Measurements from ENCODE around the gene RELT. TPM values are rescaled to one million over a fixed set of nuclear protein-coding genes. Genes with fewer than 3 reads are reported as not detected.
A peak's percentile ranks its signal among the peaks of the same experiment; 100 is the strongest.

The RELT gene
- polyA plus RNA-seq, 4 donors: 0.67 to 3.3 (median 2.1) TPM

GRCh38 chr11:73361953-73362776, 14.0 kb upstream of the RELT start:
- H3K4me3 ChIP-seq (ENCODE audit: low read depth in 1 of 3, low read length in 3 of 3): no peak overlapping the region
- WGBS, 3 donors: 80 to 90% (median 88%) methylated on average over 53 to 70 of the region's 70 CpGs
- FAIRE-seq (no peak), DNase-seq (no peak)
- H3K9me3 ChIP-seq (ENCODE audit: control insufficient read depth in 2 of 2, insufficient read depth in 1 of 2, low read depth in 1 of 2, low read length in 1 of 2): no peaks in the 10 kb centered on the region
- no peak overlapping the region for H3K27ac ChIP-seq (ENCODE audit: low read depth in 1 of 3, low read length in 2 of 3)
- H3K27me3 ChIP-seq (ENCODE audit: control insufficient read depth in 3 of 3, insufficient read depth in 3 of 3, low read length in 3 of 3): no peaks in the 10 kb centered on the region
- H3K4me1 ChIP-seq (ENCODE audit: control insufficient read depth in 3 of 3, insufficient read depth in 2 of 3, low read depth in 1 of 3, low read length in 2 of 3): no peaks in the 10 kb centered on the region
- H3K36me3 ChIP-seq (ENCODE audit: control insufficient read depth in 3 of 3, insufficient read depth in 2 of 3, low read depth in 1 of 3, low read length in 3 of 3): peaks cover 0 to 86% (median 0%) of the 10 kb centered on the region in 3 donors

GRCh38 chr11:73363147-73363546, 13.1 kb upstream of the RELT start:
- WGBS, 3 donors: 91 to 93% (median 92%) methylated on average over 9 of the region's 9 CpGs
- no peak for FAIRE-seq
- Histone ChIP-seq H3K36me3 (ENCODE audit: control insufficient read depth in 3 of 3, insufficient read depth in 2 of 3, low read depth in 1 of 3, low read length in 3 of 3) (peaks cover 0 to 85% (median 0%) of the 10 kb centered on the region in 3 donors), H3K4me1 (ENCODE audit: control insufficient read depth in 3 of 3, insufficient read depth in 2 of 3, low read depth in 1 of 3, low read length in 2 of 3) (no peaks in the 10 kb centered on the region), H3K9me3 (ENCODE audit: control insufficient read depth in 2 of 2, insufficient read depth in 1 of 2, low read depth in 1 of 2, low read length in 1 of 2) (no peaks in the 10 kb centered on the region), H3K27ac (ENCODE audit: low read depth in 1 of 3, low read length in 2 of 3) (no peak overlapping the region), H3K4me3 (ENCODE audit: low read depth in 1 of 3, low read length in 3 of 3) (no peak overlapping the region), H3K27me3 (ENCODE audit: control insufficient read depth in 3 of 3, insufficient read depth in 3 of 3, low read length in 3 of 3) (no peaks in the 10 kb centered on the region)
- no peak for DNase-seq

DNA sequence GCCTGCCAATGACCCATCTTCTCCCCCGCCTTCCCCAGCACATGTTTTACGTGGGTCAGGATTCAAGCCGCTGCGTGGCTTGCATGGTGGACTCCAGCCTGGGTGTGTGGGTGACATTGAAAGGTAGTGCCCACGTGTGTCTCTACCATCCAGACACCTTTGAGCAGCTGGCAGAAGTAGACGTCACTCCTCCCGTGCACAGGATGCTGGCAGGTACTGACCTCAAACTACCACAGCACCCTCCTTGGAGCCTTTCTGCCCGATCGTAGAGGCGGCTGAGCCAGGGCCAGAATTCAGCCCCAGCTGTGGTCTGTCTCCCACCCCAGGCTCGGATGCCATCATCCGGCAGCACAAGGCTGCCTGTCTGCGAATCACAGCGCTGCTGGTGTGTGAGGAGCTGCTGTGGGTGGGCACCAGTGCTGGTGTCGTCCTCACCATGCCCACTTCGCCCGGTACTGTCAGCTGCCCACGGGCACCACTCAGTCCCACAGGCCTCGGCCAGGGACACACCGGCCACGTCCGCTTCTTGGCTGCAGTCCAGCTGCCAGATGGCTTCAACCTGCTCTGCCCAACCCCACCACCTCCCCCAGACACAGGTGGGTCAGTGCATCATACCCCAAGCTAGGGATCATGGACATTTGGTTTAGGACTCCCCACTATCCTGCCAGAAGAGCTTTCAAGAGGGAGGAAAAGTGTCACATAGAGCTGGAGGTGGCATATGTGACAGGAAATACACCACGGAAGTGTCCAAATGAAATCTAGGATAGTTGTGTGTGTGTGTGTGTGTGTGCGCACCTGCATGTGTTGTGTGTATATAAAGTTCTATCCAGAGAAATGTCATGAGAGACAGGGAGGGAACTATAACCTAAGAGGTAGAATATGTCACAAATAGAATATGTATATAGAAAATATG, 10.6 kb upstream of the RELT start:
- FAIRE-seq (no peak), DNase-seq (no peak)
- no peaks in the 10 kb centered on the region for H3K9me3 ChIP-seq (ENCODE audit: control insufficient read depth in 2 of 2, insufficient read depth in 1 of 2, low read depth in 1 of 2, low read length in 1 of 2)
- H3K4me1 ChIP-seq (ENCODE audit: control insufficient read depth in 3 of 3, insufficient read depth in 2 of 3, low read depth in 1 of 3, low read length in 2 of 3): no peaks in the 10 kb centered on the region
- WGBS, 3 donors: 84 to 87% (median 86%) methylated on average over 24 of the region's 24 CpGs
- H3K27ac ChIP-seq (ENCODE audit: low read depth in 1 of 3, low read length in 2 of 3): peak overlapping the region in 1 of 3 donors; percentile 61
- H3K36me3 ChIP-seq (ENCODE audit: control insufficient read depth in 3 of 3, insufficient read depth in 2 of 3, low read depth in 1 of 3, low read length in 3 of 3): peaks cover 0 to 77% (median 0%) of the 10 kb centered on the region in 3 donors
- no peak overlapping the region for H3K4me3 ChIP-seq (ENCODE audit: low read depth in 1 of 3, low read length in 3 of 3)
- no peaks in the 10 kb centered on the region for H3K27me3 ChIP-seq (ENCODE audit: control insufficient read depth in 3 of 3, insufficient read depth in 3 of 3, low read length in 3 of 3)

- FAIRE-seq (no peak), DNase-seq (peak in 1 of 2 donors; percentile 16)
- Histone ChIP-seq H3K27me3 (ENCODE audit: control insufficient read depth in 3 of 3, insufficient read depth in 3 of 3, low read length in 3 of 3) (no peaks in the 10 kb centered on the region), H3K4me3 (ENCODE audit: low read depth in 1 of 3, low read length in 3 of 3) (no peak overlapping the region), H3K4me1 (ENCODE audit: control insufficient read depth in 3 of 3, insufficient read depth in 2 of 3, low read depth in 1 of 3, low read length in 2 of 3) (no peaks in the 10 kb centered on the region), H3K9me3 (ENCODE audit: control insufficient read depth in 2 of 2, insufficient read depth in 1 of 2, low read depth in 1 of 2, low read length in 1 of 2) (no peaks in the 10 kb centered on the region), H3K27ac (ENCODE audit: low read depth in 1 of 3, low read length in 2 of 3) (peak overlapping the region in 1 of 3 donors; percentile 71), H3K36me3 (ENCODE audit: control insufficient read depth in 3 of 3, insufficient read depth in 2 of 3, low read depth in 1 of 3, low read length in 3 of 3) (peaks cover 0 to 73% (median 0%) of the 10 kb centered on the region in 3 donors)
- 60 to 86% (median 68%) methylated on average over 4 of the region's 4 CpGs for WGBS, 3 donors
Observed at GRCh38 chr11:73366265-73366610, 10.0 kb upstream of the RELT start.

DNA sequence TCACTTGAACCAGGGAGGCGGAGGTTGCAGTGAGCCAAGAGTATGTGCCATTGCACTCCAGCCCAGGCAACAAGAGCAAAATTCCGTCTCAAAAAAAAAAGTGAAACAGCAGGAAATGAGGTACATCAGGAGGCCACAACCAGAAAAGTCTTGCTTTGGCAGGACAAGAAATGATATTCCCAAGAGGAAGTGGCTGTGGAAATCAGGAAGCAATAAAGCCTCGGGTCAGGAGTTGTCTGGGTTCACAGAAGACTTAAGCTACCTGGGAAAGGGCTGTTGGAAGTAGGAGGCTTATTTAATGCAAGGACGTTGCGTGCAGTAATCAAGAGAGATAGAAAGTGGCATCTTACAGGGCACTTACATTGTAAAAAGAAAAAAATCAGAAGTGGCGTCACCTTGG, 9.2 kb upstream of the RELT start:
- H3K27ac ChIP-seq (ENCODE audit: low read depth in 1 of 3, low read length in 2 of 3): no peak overlapping the region
- WGBS, 3 donors: 53 to 69% (median 69%) methylated on average over 6 of the region's 6 CpGs

DNA sequence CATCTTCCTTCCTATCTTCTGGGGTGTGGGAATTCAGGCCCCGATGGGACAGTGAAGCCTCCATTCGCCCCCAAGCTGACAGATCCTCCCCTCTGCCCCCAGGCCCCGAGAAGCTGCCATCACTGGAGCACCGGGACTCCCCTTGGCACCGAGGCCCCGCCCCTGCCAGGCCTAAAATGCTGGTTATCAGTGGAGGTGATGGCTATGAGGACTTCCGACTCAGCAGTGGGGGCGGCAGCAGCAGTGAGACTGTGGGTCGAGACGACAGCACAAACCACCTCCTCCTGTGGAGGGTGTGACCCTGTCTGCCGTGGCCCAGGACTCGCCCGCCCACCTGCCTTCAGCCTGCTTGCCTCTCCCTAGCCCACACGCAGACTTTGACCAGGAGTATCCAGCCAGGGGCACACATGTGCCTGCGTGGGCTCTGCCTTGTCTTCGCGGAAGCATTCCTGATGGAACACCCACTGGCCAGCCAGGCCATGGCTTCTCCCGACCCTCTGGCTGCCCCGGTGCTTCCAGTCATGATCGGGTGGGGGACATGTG, 8.6 kb upstream of the RELT start:
- H3K4me3 ChIP-seq (ENCODE audit: low read depth in 1 of 3, low read length in 3 of 3): no peak overlapping the region
- 65 to 70% (median 69%) methylated on average over 17 to 20 of the region's 20 CpGs for WGBS, 3 donors
- H3K27me3 ChIP-seq (ENCODE audit: control insufficient read depth in 3 of 3, insufficient read depth in 3 of 3, low read length in 3 of 3): no peaks in the 10 kb centered on the region
- peaks cover 0 to 63% (median 0%) of the 10 kb centered on the region in 3 donors for H3K36me3 ChIP-seq (ENCODE audit: control insufficient read depth in 3 of 3, insufficient read depth in 2 of 3, low read depth in 1 of 3, low read length in 3 of 3)
- no peak for FAIRE-seq
- DNase-seq: no peak
- no peak overlapping the region for H3K27ac ChIP-seq (ENCODE audit: low read depth in 1 of 3, low read length in 2 of 3)
- no peaks in the 10 kb centered on the region for H3K4me1 ChIP-seq (ENCODE audit: control insufficient read depth in 3 of 3, insufficient read depth in 2 of 3, low read depth in 1 of 3, low read length in 2 of 3)
- no peaks in the 10 kb centered on the region for H3K9me3 ChIP-seq (ENCODE audit: control insufficient read depth in 2 of 2, insufficient read depth in 1 of 2, low read depth in 1 of 2, low read length in 1 of 2)

More for the DNA sequence above, 9.2 kb upstream of the RELT start:
- H3K4me1 ChIP-seq (ENCODE audit: control insufficient read depth in 3 of 3, insufficient read depth in 2 of 3, low read depth in 1 of 3, low read length in 2 of 3): no peaks in the 10 kb centered on the region
- FAIRE-seq (no peak), DNase-seq (peak in 1 of 2 donors; percentile 13)
- no peak overlapping the region for H3K4me3 ChIP-seq (ENCODE audit: low read depth in 1 of 3, low read length in 3 of 3)
- H3K9me3 ChIP-seq (ENCODE audit: control insufficient read depth in 2 of 2, insufficient read depth in 1 of 2, low read depth in 1 of 2, low read length in 1 of 2): no peaks in the 10 kb centered on the region
- no peaks in the 10 kb centered on the region for H3K27me3 ChIP-seq (ENCODE audit: control insufficient read depth in 3 of 3, insufficient read depth in 3 of 3, low read length in 3 of 3)
- H3K36me3 ChIP-seq (ENCODE audit: control insufficient read depth in 3 of 3, insufficient read depth in 2 of 3, low read depth in 1 of 3, low read length in 3 of 3): peaks cover 0 to 68% (median 0%) of the 10 kb centered on the region in 3 donors

- no peak for DNase-seq
- Histone ChIP-seq H3K27ac (ENCODE audit: low read depth in 1 of 3, low read length in 2 of 3) (no peak overlapping the region), H3K4me3 (ENCODE audit: low read depth in 1 of 3, low read length in 3 of 3) (no peak overlapping the region), H3K9me3 (ENCODE audit: control insufficient read depth in 2 of 2, insufficient read depth in 1 of 2, low read depth in 1 of 2, low read length in 1 of 2) (no peaks in the 10 kb centered on the region), H3K4me1 (ENCODE audit: control insufficient read depth in 3 of 3, insufficient read depth in 2 of 3, low read depth in 1 of 3, low read length in 2 of 3) (peaks cover 0 to 6% (median 3%) of the 10 kb centered on the region in 3 donors), H3K27me3 (ENCODE audit: control insufficient read depth in 3 of 3, insufficient read depth in 3 of 3, low read length in 3 of 3) (no peaks in the 10 kb centered on the region), H3K36me3 (ENCODE audit: control insufficient read depth in 3 of 3, insufficient read depth in 2 of 3, low read depth in 1 of 3, low read length in 3 of 3) (peaks cover 0 to 23% (median 0%) of the 10 kb centered on the region in 3 donors)
- WGBS, 3 donors: 54 to 89% (median 81%) methylated on average over 6 of the region's 6 CpGs
- no peak for FAIRE-seq
Observed at GRCh38 chr11:73372375-73372993, 3.7 kb upstream of the RELT start.

DNA sequence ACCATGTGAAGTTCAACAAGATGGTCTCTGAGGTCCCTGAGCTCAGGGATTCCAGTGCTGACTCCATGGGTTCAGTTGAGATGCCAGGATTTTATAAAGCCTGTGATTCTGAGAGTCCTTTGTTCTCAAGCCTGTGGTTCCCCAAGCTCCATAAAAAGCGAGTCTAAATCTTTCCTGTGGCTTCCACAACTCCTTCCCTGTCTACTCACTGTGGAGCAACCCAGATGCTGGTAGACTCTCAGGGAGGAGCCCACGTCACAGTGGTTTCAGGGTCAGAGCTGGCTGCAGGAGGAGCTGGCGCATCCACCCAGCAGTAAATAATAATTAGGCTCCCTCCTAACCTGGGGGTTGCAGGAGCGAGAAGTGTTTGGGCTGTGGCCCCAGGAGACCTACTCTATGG, 2.0 kb upstream of the RELT start:
- Histone ChIP-seq H3K27ac (ENCODE audit: low read depth in 1 of 3, low read length in 2 of 3) (no peak overlapping the region), H3K9me3 (ENCODE audit: control insufficient read depth in 2 of 2, insufficient read depth in 1 of 2, low read depth in 1 of 2, low read length in 1 of 2) (no peaks in the 10 kb centered on the region), H3K4me3 (ENCODE audit: low read depth in 1 of 3, low read length in 3 of 3) (no peak overlapping the region), H3K36me3 (ENCODE audit: control insufficient read depth in 3 of 3, insufficient read depth in 2 of 3, low read depth in 1 of 3, low read length in 3 of 3) (peaks cover 0 to 6% (median 0%) of the 10 kb centered on the region in 3 donors), H3K27me3 (ENCODE audit: control insufficient read depth in 3 of 3, insufficient read depth in 3 of 3, low read length in 3 of 3) (no peaks in the 10 kb centered on the region), H3K4me1 (ENCODE audit: control insufficient read depth in 3 of 3, insufficient read depth in 2 of 3, low read depth in 1 of 3, low read length in 2 of 3) (peaks cover 0 to 6% (median 5%) of the 10 kb centered on the region in 3 donors)
- DNase-seq (no peak), FAIRE-seq (no peak)
- WGBS, 3 donors: 82 to 86% (median 82%) methylated on average over 4 of the region's 4 CpGs
